HG02884 (cell line): ENCODE data around the gene TNIP3.

ENCODE experiments used
- ATAC-seq: cut with Tn5 transposase; IDR thresholded peaks from one replicate; pipeline ENCODE4 v1.9.1; 2021; ENCODE audit warnings: mild to moderate bottlenecking, moderate library complexity; ENCODE audit not compliant: unreplicated experiment

TNIP3 gene

GRCh38 chr4:121139533-121140222 is 24.4 kb downstream of the TNIP3 start:
- ATAC-seq: peak; percentile 76

DNA sequence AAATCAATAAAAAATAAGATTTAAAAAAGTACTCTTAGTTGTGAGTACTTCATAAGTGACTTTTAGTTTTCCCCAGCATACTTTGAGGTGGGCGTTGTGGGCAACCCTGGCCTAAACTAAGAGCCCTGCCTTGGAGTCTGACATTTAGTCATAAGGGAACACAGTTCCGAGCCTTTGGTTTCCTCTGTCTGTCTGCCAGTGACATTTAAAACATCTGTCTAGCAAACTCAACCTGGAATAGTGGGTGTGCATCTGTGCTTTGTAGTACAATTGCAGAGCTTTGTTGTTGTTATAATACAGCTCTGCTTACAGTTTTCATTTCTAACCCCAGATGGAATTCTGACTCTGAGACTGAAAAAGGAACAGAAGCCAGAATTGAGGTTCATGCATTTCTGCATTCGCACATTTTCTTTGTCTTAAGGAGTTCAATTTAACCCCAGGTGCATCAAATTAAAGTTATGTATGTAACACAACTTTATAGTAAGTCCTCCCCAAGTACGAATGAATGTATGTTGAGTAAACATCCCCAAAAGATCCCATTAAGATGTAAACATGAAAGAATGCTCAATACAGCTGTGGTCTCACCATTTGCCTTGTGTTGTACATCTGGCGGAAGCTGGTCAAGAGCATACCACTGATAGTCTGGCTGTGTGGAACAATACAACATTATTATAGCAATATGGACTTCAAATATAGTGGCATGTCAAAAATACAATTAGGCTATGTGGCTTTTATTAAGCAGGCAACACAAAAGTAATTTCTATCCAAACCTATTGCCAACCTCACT is 25.9 kb downstream of the TNIP3 start:
- ATAC-seq: peak; percentile 66

DNA sequence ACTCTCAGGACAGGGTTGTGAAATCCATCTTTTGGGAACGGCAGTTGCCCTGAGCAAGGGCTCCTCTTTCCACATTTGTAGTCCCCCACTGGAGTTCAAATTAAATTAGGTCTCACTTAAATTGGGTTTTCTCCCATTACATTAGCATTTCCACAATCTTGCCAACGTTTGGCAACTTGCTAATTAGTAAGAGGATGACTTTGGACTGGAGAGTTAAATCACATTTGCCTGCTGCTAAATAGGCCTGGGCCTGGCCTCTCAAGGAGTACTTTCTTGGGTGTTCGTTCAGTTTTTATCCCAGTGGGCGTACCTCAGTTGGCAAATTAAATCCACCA is 33.8 kb downstream of the TNIP3 start:
- no peak for ATAC-seq

DNA sequence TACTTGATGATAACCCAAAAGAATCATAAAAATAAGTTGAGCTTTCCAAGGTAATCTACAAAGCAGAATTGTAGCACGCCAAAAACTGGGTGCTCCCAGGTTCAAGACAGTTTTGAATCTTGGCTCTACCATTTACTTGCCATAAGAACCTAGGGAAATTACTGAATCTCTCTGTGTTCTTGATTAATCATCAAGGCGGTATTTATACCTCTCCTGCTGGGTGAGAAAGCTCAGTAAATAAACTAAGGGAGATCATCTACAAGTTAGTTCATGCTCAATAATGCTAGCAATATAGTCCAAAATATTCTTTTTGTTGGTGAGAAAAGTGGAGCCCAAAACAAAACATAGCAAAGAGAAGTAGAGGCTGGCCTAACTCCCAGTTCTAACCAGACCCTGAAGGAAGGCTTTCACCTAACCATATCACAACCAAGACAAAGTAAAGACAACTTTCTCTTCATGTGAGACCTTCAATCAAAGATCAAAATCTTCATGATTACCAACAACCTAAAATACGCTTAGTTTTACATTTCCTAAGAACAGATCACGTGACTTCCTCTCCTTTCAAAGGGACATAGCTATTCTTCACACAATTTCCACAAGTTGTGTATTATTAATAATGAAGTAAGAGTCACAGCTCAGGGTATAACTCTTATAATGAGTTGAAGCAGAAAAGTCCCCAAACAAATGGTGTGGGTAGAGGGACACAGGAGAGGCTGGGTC is 34.4 kb downstream of the TNIP3 start:
- ATAC-seq: no peak

DNA sequence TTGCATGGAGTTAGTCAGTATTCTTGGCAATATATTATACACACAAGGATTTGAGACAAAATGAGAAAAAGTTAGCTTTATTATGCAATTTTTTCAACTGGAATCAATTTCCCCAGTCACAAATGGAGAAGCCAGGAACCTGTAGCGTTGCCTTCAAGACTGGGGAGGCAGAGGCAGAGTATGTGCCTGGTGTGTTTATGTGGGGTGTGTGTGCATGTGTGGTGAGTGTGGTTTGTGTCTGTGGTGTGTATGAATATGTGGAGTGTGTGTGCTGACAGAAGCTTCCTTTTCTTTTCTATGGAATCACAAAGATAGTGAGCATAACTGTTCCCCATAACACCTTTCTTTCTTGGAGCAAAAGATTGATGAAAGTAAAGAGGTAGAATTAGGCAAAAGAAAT is 37.0 kb downstream of the TNIP3 start:
- no peak for ATAC-seq

DNA sequence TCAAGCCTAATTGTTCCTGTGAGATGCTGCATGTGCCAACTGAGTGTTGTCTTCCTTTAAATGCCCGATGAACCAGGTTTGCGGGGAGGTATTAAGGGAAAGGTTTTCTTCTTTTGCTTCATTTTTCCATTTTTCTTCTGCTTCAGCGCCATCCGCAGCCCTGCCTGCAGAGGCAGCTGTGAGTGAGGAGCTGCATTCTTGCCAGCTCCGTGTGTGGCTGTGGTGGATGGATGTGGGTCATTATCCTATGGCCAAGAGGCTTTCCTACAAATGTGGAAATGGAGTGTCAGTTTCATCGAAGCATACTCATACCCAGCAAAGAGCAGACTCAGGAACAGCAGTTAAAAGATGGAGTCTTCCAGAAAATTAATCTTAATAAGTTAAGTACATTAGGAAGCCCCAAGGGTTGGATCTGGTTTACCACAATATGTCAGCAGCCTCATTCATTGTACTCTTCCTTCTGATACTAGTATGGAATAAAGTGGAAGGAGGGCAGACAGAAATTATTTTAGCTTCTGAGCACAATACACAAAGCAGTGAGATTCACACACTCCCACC is 37.6 kb downstream of the TNIP3 start:
- no peak for ATAC-seq

- no peak for ATAC-seq
These were observed 38.6 kb downstream of the TNIP3 start for GRCh38 chr4:121125498-121125885.

- ATAC-seq: no peak
These were observed 41.5 kb downstream of the TNIP3 start for GRCh38 chr4:121122661-121123060.

DNA sequence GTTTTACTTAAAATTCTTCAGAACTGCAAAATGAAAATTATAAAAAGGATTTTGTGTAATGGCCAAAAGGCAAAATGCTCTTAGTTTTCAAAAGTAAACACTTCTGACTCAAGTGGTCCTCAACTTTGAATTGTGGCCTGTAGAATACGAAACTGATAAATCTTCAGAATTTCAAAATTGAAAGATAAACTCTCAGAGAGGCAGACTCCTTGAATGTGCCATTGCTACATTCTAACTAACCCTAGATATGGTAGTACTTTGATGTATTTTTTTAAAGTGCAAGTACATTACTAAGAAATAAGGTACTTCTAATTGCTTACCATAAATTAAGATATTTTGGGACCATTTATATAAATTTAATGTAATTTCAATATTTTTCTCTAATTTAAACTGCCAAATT is 44.4 kb downstream of the TNIP3 start:
- ATAC-seq: no peak

DNA sequence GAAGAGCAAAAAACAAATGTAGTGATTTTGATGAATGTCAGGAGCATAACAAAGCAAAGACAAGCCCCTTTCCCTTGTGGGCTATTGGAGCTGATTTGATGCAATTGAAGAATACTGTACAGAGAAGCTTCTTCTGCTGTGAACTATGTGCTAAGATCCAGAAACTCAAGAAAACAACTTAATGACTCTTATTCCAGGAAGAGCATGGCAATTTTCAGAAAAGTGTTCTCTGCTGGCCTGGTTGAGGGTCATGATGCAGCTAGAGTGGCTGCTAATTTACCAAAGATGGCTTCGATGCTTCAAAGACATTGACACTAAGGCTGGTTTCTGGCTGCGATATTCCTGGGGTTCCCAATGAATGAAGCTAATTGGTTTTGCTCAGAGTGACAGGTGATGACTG is 45.8 kb downstream of the TNIP3 start:
- ATAC-seq: no peak

GRCh38 chr4:121114756-121115155 is 49.4 kb downstream of the TNIP3 start:
- ATAC-seq: no peak

DNA sequence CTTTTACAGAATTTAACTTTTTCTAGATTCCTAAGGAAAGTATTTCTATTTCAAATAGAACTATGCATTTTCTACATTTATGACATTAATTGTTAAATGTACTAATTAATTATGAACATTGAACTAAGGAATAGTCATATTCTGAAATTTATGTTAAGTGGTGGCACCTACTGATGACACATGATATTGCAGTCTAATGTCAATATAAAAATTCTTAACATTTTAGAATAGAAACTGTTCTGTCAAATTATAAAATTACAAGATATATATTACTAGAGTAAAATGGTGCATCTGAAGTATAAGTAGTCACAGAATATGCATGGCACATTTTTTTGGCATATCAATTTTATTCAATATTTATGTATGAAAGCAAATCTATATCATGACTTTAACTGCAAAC is 51.6 kb downstream of the TNIP3 start:
- ATAC-seq: no peak

DNA sequence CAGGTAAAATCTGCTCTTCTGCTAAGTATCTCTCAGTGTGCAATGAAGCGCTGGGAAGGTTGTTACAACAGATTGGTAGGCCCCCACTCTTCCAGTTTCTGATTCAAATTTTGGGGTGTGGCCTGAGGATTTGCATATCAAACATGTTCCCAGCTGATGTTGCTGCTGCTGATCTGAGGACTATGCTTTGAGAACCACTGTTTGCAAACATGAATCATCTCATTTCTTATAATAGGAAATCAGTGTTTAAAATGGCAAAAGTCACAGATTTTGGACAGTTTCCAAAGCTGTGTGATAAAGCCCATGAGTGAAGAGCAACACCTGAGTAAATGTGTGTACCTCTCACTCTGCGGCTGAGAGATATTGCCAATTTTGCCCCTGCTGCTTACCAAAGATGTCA is 55.6 kb downstream of the TNIP3 start:
- ATAC-seq: no peak

DNA sequence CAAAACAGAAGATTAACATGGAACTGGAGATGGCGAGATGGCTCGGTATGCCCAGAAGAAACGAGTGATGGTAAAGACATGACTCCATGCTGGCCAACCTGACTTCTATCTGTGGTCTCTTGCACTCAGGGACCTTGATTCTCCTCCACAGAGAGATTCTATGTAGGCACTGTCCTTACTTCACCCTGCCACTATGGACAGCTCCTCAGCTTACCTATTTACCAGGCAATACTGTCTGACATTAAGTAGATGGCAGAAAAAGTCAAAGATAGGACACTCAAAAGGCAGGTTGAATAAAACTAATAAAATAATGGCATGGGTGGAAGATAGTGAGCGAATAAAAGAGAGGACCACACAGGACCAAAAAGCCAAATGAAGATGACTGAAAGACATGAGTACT is 56.6 kb downstream of the TNIP3 start:
- no peak for ATAC-seq

DNA sequence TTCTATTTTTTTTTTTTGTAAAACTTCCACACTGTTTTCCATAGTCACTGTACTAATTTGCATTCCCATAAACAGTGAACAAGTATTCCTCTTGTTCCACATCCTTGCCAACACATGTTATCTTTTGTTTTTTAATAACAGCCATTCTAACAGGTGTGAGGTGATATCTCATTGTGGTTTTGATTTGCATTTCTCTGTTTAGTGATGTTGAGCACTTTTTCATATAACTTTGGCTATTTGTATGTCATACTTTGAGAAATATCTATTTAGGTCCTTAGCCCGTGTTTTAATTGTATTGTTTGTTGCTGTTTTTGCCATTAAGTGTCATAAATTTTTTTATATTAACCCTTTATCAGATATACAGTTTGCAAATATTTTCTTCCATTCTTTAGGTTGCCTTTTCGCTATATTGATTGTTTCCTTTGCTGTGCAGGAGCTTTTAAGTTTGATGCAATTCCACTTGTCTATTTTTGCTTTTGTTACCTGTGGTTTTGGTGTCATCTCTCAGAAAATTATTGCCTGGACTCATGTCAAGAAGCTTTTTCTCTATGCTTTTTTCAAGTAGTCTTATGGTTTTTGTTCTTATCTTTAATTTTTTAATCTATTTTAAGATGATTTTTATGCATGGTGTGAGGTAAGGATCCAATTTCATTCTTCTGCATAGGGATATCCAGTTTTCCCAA is 63.9 kb downstream of the TNIP3 start:
- ATAC-seq: no peak

GRCh38 chr4:121098266-121098665 is 65.9 kb downstream of the TNIP3 start:
- ATAC-seq: no peak

DNA sequence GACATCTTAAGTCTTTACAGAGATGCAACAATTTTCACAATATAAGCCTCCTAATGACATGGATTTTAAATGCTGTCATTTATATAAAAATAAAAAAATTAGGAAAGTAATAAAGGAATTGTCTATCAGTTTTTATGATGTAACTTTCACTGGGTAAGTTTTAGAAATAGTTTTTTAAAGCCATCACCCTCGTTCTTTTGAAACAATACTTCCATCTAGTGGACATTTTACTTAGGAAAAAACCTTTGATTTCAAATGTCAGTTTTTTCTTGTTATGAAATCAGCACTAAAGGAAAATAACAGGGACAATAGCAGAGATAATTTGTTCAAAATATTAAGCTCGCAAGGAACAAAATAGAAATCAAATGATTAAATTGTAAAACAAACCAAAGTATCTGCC is 67.5 kb downstream of the TNIP3 start:
- ATAC-seq: no peak

GRCh38 chr4:121096191-121096590 is 67.9 kb downstream of the TNIP3 start:
- ATAC-seq: no peak

DNA sequence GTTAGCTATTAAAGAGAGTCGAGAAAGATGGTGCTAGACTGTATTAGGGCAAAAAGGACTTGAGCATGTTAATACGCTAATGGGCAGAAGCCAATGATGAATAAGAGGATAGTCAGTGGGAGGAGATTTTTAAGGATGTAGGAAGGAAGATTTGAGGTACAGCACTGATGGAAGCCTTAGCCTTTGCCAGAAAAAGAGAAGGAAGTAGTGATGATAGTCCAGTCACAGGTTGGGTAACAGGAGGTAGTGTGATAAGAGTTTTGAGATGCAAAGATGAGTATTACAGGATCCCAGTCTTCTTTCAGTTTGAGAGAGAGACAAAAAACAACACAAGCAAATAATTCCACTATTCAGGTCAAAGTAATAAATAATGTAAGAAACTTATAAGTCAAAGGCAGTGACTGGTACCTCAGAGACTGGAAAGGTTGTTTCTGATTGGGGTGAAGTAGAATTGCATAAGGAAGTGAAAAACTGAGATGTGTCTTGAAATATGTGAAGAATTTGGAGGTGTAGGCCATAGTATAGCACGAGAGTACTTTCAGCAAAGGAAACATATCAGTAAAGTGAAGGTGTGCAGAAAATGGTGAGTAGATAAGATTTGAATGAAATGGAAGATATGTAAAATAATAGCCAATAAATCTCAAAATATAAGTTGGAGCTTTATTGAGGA is 69.7 kb downstream of the TNIP3 start:
- ATAC-seq: no peak

DNA sequence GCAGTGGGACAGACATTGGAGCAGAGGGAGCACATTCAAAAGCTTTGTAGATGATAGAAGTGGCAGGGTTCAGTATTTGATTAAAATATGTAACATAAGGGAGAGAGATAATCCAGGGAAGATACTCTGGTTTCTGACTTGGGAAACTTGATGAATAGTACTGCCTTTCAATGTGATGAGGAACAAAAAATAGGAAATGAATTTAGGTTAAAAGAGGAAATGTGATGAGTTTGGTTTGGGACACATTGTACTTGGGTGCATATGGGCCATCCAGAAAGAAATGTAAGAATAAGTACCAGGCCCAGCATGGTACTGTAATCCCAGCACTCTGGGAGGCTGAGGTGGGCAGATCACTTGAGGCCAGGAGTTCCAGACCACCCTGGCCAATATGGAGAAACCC is 70.9 kb downstream of the TNIP3 start:
- no peak for ATAC-seq

GRCh38 chr4:121091941-121092340 is 72.2 kb downstream of the TNIP3 start:
- no peak for ATAC-seq
